K562 (cell line): ENCODE results near the gene DET1.
"Not testable (repeated sequence)": the region's sequence is repeated elsewhere in the genome, so short reads cannot be mapped to it uniquely, and the experiment has no call there.

Experiments
- CHD2 ChIP-seq: IDR thresholded peaks from 2 replicates; pipeline ENCODE4 v1.6.1; 2011; ENCODE audit warnings: low read depth, low read length
- EP300 ChIP-seq: IDR thresholded peaks from 2 replicates; pipeline ENCODE4 v1.6.1; 2012; ENCODE audit warnings: low read length, improper control_type of control experiment
- ERF ChIP-seq: fragments of 450-650 bp; formaldehyde crosslinking; IDR thresholded peaks from 2 replicates; pipeline ENCODE4 v1.4.0; 2020; ENCODE audit warnings: mild to moderate bottlenecking, mixed read lengths
- FOS ChIP-seq: IDR thresholded peaks from 3 replicates; pipeline ENCODE4 v1.6.1; 2011; ENCODE audit not compliant: insufficient read length; ENCODE audit errors: extremely low read depth
- JUND ChIP-seq, 2 experiments: IDR thresholded peaks; 2 replicates in 1 of 2; 3 replicates in 1 of 2; pipeline ENCODE4 v1.6.1; 2011; ENCODE audit warnings: borderline replicate concordance in 2 of 2, low read depth in 2 of 2, low read length in 2 of 2, improper control_type of control experiment in 1 of 2, missing biosample characterization in 1 of 2, missing genetic modification characterization in 1 of 2, missing genetic modification reagents in 1 of 2
- KAT2B ChIP-seq: IDR thresholded peaks from one replicate; pipeline ENCODE4 v1.6.1; 2012; ENCODE audit warnings: low read depth, mild to moderate bottlenecking, control low read depth, inconsistent platforms, low read length, moderate library complexity
- U2AF1 ChIP-seq: fragments of 200-400 bp; formaldehyde crosslinking; optimal IDR thresholded peaks from 2 replicates; pipeline ENCODE3; 2017; ENCODE audit warnings: mild to moderate bottlenecking, low read depth, low read length, moderate library complexity
- TF ChIP-seq, protein P1 (sequence below): fragments of 250-450 bp; sonication (Bioruptor Pico); IDR thresholded peaks from 2 replicates; pipeline ENCODE4 v1.9.0; 2021; ENCODE audit warnings: mild to moderate bottlenecking, inconsistent platforms

DNA sequence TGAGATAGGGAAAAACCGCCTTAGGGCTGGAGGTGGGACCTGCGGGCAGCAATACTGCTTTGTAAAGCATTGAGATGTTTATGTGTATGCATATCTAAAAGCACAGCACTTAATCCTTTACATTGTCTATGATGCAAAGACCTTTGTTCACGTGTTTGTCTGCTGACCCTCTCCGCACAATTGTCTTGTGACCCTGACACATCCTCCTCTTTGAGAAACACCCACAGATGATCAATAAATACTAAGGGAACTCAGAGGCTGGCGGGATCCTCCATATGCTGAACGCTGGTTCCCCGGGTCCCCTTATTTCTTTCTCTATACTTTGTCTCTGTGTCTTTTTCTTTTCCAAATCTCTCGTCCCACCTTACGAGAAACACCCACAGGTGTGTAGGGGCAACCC lies 5.4 kb downstream of the DET1 start:
- TF ChIP-seq EP300; JUND (IDR thresholded peaks at IDR 0.05; ENCODE audit: borderline replicate concordance, low read depth, low read length); JUND (tag; IDR thresholded peaks at IDR 0.05; ENCODE audit: borderline replicate concordance, low read depth, low read length); CHD2; U2AF1; FOS; KAT2B; ERF (CRISPR knock-in tag): not testable (repeated sequence)
- TF ChIP-seq, protein P1, sequence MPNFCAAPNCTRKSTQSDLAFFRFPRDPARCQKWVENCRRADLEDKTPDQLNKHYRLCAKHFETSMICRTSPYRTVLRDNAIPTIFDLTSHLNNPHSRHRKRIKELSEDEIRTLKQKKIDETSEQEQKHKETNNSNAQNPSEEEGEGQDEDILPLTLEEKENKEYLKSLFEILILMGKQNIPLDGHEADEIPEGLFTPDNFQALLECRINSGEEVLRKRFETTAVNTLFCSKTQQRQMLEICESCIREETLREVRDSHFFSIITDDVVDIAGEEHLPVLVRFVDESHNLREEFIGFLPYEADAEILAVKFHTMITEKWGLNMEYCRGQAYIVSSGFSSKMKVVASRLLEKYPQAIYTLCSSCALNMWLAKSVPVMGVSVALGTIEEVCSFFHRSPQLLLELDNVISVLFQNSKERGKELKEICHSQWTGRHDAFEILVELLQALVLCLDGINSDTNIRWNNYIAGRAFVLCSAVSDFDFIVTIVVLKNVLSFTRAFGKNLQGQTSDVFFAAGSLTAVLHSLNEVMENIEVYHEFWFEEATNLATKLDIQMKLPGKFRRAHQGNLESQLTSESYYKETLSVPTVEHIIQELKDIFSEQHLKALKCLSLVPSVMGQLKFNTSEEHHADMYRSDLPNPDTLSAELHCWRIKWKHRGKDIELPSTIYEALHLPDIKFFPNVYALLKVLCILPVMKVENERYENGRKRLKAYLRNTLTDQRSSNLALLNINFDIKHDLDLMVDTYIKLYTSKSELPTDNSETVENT, result not testable (repeated sequence)
